HT1080 (cell line): ENCODE results near the gene CYBRD1. TPM values are rescaled to one million over a fixed set of nuclear protein-coding genes. Genes with fewer than 3 reads are reported as not detected.
A peak's percentile ranks its signal among the peaks of the same experiment; 100 is the strongest.

Experiments used
- DNase-seq: peaks from one replicate; pipeline ENCODE4 v3.0.0-alpha.2; 2015; ENCODE audit warnings: low read depth
- total RNA-seq: library from RNA; depleted of rRNA; stranded (reverse); fragments of >200 nt; shearing (Covaris generic); gene quantifications from 2 replicates; pipeline ENCODE4 v1.2.3, GENCODE V29; 2014

Gene CYBRD1
- total RNA-seq, 1 experiment from 2014 or later, result 28.2 TPM

GRCh38 chr2:171553858-171554257, 31.6 kb downstream of the CYBRD1 start:
- peak; percentile 90 for DNase-seq

- no peak for DNase-seq
Measured at GRCh38 chr2:171554991-171555615, 32.8 kb downstream of the CYBRD1 start.

- no peak for DNase-seq
Measured at GRCh38 chr2:171557363-171557762, 35.1 kb downstream of the CYBRD1 start.

GRCh38 chr2:171563301-171563700, 41.0 kb downstream of the CYBRD1 start:
- no peak for DNase-seq

GRCh38 chr2:171564463-171564862, 42.2 kb downstream of the CYBRD1 start:
- no peak for DNase-seq

- no peak for DNase-seq
Measured at GRCh38 chr2:171566057-171566456, 43.8 kb downstream of the CYBRD1 start.

- no peak for DNase-seq
Measured at GRCh38 chr2:171566753-171567152, 44.5 kb downstream of the CYBRD1 start.

GRCh38 chr2:171568089-171568488, 45.8 kb downstream of the CYBRD1 start:
- DNase-seq, result no peak

GRCh38 chr2:171571721-171572120, 49.4 kb downstream of the CYBRD1 start:
- no peak for DNase-seq

- DNase-seq, result peak; percentile 78
Measured at GRCh38 chr2:171574149-171574795, 52.0 kb downstream of the CYBRD1 start.

GRCh38 chr2:171575606-171576005, 53.3 kb downstream of the CYBRD1 start:
- DNase-seq, result no peak

- DNase-seq, result no peak
Measured at GRCh38 chr2:171578127-171578803, 56.0 kb downstream of the CYBRD1 start.

- DNase-seq, result peak; percentile 48
Measured at GRCh38 chr2:171579481-171579880, 57.2 kb downstream of the CYBRD1 start.

GRCh38 chr2:171583566-171583965, 61.3 kb downstream of the CYBRD1 start:
- DNase-seq, result no peak

- DNase-seq, result no peak
Measured at GRCh38 chr2:171584001-171584400, 61.7 kb downstream of the CYBRD1 start.

GRCh38 chr2:171587132-171587531, 64.9 kb downstream of the CYBRD1 start:
- no peak for DNase-seq

GRCh38 chr2:171587567-171587966, 65.3 kb downstream of the CYBRD1 start:
- no peak for DNase-seq

GRCh38 chr2:171590116-171590515, 67.8 kb downstream of the CYBRD1 start:
- no peak for DNase-seq

GRCh38 chr2:171592036-171592555, 69.8 kb downstream of the CYBRD1 start:
- DNase-seq, result no peak

- no peak for DNase-seq
Measured at GRCh38 chr2:171595456-171595855, 73.2 kb downstream of the CYBRD1 start.

- DNase-seq, result peak; percentile 90
Measured at GRCh38 chr2:171595896-171596295, 73.6 kb downstream of the CYBRD1 start.

- DNase-seq, result peak; percentile 62
Measured at GRCh38 chr2:171598713-171599319, 76.5 kb downstream of the CYBRD1 start.
